GM21423 (cell line): ENCODE results near the gene GTF3C1.
"Not testable (repeated sequence)": the region's sequence is repeated elsewhere in the genome, so short reads cannot be mapped to it uniquely, and the experiment has no call there.

Experiments used
- ATAC-seq: cut with Tn5 transposase; IDR thresholded peaks from one replicate; pipeline ENCODE4 v1.9.1; 2021; ENCODE audit warnings: mild to moderate bottlenecking, moderate library complexity; ENCODE audit not compliant: unreplicated experiment

The GTF3C1 gene

GRCh38 chr16:27470567-27471431 is 78.9 kb downstream of the GTF3C1 start:
- no peak for ATAC-seq

GRCh38 chr16:27468941-27469531 is 80.7 kb downstream of the GTF3C1 start:
- no peak for ATAC-seq

DNA sequence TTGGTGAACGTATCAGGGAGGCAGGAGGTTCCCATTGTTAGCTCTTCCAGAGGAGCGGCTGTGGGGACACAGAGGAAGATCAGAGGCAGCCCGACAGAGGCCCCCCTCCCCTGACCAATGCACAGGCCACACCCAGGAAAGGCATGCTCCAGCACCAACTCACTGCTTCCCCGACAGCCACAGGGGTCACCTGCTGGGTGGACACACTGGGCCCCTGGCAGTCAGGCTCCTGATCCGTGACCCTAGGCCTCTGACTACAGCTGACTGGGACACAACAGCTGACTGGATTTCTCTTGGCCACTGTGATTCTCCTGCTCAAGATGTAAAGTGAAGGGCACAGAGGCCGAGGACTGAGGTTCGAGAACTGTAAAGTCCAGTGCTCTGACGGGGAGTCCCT is 84.2 kb downstream of the GTF3C1 start:
- no peak for ATAC-seq

GRCh38 chr16:27464626-27465482 is 84.9 kb downstream of the GTF3C1 start:
- no peak for ATAC-seq

DNA sequence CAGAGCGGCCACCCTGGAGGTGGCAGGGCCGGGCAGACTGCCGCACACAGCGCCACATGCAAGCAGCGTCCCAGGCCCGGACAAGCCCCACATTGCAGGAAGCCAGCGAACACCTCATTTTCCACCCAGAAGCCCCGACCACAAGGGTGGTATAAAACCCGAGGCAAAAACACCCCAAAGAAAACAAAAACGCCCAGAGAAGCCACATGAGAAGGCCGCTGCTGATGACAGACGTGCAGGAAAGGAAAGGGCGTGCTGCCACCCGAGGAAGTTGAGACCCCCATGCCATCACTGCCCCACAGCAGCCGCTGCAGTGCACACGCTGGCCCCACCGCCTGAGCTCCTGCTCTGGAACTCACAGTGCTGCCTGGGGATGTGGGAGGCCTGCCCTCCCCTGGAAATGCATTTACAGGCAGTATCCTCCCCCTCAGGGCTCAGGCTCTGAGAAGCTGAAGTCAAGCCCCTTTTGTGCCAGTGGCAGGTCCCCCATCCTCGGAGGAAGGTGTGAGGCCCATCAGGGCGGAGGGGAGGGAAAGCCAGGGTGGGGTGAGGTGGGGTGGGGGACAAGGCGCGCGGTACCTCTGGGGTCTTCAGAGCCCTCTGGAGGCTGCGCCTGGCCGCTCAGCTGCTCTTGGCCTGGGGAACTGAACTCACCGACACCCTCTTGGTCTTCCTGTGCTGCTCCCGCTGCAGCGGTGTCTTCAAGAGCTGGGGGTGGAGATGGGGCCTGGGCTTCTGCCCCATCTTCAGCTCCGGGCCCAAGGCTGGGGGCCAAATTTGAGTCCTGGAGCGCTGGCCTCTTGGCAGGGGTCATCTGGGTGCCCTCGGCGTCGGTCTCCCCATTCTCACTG is 85.7 kb downstream of the GTF3C1 start:
- ATAC-seq, result no peak

GRCh38 chr16:27462846-27463682 is 86.6 kb downstream of the GTF3C1 start:
- ATAC-seq, result no peak

DNA sequence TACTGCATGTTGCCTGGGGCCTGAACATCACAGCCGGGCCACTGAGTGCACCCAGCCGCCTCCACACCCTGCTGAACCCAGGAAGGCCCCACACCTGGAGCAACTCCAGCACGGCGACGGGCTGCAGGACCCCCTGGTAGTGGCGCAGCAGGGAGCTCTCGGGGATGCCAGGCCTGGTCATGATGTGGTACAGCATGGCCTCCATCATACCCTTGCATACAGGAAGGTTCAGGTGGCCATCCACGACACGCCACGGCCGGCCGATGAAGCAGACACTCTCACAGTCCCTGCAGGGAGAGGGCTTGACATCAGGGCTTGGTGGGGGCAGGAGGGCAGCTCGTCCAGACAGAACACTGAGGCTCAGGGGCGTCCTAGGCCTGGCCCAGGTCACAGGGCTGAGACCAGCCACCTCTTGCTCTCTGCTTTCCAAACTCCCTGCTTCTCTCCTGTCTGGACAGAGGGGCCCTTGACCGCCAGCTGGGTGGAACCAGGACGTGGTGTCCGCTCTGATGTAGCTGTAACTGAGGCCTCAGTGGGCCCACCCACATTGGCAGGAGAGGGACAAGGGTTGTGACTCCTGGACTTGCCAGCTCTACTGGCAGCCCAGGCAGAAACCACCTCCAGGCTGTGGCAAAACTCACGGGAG is 87.4 kb downstream of the GTF3C1 start:
- ATAC-seq, result no peak

DNA sequence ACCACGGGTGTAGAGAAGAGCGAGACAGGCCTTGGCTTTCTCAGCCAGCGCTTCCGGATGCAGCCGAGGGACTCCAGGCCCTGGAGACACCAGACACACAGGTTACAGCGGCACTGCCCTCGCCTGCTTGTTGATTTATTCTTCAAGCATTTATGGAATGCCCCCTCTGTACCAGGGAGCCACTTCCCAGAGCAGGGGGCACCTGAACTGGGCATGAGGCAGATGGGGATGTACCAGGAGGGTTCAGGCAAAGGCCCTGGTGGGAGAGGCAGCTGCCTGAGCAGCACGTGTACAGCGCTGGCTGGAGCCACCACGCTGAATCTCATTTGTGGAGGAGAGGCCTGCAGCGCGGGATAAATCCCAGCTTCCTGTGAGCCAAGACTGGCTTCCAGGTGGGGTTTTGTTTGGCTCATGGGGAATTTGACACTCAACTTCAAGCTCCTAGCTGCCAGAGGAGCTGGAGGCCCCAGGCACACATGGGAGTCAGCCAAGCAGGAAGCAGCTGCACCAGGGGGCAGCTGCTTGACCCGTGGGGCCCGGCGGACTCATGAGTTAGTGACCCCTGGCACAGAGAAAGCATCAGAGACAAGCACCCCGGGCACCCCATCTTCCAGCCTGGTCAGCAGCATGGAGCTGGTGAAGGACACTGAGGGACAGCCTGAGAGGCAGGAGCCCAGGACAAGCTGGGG is 88.1 kb downstream of the GTF3C1 start:
- no peak for ATAC-seq

GRCh38 chr16:27460663-27461482 is 88.8 kb downstream of the GTF3C1 start:
- no peak for ATAC-seq

GRCh38 chr16:27460213-27460612 is 89.5 kb downstream of the GTF3C1 start:
- no peak for ATAC-seq

GRCh38 chr16:27458987-27459688 is 90.6 kb downstream of the GTF3C1 start:
- ATAC-seq, result no peak

DNA sequence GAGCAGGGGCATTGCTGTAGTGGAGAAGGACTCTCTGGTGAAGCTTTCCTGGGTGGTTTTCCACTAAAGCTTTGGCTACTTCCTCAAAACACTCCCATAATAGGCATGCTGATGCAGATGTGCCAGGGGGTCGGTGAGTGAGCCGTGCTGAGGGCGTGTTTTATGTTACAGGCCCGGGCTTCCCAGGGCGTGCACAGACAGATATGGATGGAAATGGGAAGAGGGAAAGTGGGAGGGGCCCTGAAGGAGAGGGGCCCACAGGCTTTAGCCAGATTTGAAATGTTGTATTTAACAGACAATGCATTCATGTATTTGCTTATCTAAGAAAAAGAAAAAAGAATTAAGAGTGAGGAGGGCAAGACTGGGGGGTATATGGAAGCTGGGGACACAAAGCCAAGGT is 91.5 kb downstream of the GTF3C1 start:
- ATAC-seq, result no peak

- not testable (repeated sequence) for ATAC-seq
These were observed 92.2 kb downstream of the GTF3C1 start for GRCh38 chr16:27457605-27457900.

DNA sequence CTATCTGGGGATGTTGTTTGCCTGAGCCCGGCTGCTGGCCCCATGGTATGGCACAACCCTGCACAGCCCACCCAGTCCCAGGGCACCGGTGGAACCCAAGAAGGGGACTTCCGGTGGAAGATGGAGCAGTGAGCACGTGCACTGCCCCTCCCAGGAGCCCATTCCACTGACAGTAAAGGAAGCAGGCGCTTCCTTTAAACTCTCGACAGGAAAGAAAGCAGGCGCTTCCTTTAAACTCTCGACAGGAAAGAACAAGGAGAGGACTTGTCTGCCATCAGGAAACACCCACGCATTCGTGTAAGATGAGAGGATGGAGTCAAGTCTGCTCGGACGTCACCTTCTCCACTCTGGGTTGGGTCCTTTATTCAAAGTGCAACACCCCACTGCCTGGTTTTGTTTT is 94.0 kb downstream of the GTF3C1 start:
- ATAC-seq, result no peak

DNA sequence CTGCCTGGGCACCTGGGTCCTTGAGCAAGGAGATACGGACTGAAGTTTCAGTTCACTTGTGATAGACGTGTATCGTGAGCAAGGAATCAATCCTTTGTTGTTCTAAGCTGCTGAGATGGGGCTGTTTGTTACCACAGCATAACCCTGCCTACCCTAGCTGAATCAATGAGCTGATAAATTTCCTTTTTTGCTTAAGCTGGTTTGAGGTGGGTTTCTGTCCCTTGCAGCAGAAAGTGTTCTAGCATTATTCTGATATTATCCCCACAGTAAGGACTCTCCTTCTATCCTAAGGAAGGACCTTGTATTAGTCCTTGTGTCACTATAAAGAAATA is 96.3 kb downstream of the GTF3C1 start:
- ATAC-seq, result no peak

GRCh38 chr16:27452569-27453493 is 96.9 kb downstream of the GTF3C1 start:
- ATAC-seq, result no peak

DNA sequence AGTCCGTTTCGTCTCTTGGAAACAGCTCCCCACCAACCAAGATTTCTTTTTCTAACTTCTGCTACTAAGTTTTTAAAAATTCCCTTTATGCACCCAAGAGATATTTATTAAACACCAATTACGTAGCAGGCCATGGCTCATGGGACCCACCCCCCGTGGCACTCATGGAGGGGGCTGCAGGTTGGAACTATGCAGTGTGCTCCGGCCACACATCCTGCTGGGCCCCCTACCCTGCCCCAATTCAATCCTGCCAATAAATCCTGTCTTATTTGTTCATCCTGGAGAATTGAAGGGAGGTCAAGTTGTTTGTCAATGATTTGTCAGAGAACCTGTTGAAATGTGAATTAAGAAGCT is 99.5 kb downstream of the GTF3C1 start:
- ATAC-seq, result peak; percentile 25
